ENCODE data around the gene MED12L.

MED12L gene

DNA sequence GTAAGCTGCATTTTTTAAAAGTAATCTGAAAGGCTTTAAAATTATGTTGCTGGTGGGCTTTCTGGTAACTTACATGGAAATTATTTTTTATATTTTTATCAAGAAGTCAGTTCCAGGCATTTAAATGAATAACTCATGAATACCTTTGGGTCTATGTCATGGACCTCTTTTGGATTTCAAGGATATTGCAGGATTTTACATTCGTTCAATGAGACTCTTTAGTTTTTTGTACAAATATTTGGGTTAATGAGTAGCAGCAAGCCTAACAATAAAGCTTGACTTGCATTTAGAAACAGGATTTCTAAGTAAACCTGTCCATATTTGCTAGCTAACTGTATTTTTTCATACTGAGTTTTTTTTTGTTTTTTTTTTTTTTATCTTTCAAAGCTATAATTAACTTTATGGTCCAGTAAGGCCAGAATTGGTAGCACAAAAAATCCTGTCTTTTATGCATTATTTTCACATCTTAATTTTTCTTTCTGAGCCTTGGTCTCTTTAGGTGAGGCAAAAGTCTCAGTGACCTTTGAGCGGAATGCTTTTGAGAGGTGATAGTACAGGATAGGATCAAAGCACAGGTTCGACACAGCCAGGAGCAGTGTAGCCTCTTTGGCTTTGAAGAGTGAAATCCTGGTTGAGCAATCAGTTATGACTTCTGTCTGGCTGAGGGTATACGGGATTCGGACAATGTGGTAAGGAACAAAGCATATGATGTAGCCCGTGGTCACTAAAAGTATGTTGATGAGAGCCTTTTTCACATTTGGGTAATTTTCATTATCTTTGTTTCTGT lies 112.7 kb downstream of the MED12L start:
- no peak overlapping the region for H3K4me3 ChIP-seq (ENCODE audit: low read depth, low read length)
- DNase-seq (ENCODE audit: low read depth), result no peak
- TF ChIP-seq, protein P1, sequence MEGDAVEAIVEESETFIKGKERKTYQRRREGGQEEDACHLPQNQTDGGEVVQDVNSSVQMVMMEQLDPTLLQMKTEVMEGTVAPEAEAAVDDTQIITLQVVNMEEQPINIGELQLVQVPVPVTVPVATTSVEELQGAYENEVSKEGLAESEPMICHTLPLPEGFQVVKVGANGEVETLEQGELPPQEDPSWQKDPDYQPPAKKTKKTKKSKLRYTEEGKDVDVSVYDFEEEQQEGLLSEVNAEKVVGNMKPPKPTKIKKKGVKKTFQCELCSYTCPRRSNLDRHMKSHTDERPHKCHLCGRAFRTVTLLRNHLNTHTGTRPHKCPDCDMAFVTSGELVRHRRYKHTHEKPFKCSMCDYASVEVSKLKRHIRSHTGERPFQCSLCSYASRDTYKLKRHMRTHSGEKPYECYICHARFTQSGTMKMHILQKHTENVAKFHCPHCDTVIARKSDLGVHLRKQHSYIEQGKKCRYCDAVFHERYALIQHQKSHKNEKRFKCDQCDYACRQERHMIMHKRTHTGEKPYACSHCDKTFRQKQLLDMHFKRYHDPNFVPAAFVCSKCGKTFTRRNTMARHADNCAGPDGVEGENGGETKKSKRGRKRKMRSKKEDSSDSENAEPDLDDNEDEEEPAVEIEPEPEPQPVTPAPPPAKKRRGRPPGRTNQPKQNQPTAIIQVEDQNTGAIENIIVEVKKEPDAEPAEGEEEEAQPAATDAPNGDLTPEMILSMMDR (conservative IDR thresholded peaks at IDR 0.05; ENCODE audit: low read depth, low read length), result no peak

DNA sequence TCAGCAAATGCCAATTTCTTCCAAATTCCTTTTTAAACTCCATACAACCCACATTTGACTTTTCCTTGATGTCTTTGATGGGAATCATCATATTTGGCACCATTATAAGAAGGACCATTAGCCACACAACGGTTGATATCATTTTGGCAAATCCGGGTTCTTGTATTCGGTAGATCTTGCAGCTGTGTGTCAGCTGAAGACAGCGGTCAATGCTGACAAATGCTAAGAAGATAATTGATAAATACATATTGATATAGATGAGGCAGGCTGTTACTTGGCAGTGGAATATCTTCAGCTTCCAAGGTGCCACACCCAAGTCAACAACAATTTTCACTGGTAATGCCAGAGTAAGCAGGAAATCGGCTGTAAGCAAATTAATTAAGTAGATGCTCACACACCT lies 113.4 kb downstream of the MED12L start:
- no peak for DNase-seq (ENCODE audit: low read depth)
- H3K4me3 ChIP-seq (ENCODE audit: low read depth, low read length), result no peak overlapping the region
- TF ChIP-seq, protein P1 (conservative IDR thresholded peaks at IDR 0.05; ENCODE audit: low read depth, low read length), result no peak

DNA sequence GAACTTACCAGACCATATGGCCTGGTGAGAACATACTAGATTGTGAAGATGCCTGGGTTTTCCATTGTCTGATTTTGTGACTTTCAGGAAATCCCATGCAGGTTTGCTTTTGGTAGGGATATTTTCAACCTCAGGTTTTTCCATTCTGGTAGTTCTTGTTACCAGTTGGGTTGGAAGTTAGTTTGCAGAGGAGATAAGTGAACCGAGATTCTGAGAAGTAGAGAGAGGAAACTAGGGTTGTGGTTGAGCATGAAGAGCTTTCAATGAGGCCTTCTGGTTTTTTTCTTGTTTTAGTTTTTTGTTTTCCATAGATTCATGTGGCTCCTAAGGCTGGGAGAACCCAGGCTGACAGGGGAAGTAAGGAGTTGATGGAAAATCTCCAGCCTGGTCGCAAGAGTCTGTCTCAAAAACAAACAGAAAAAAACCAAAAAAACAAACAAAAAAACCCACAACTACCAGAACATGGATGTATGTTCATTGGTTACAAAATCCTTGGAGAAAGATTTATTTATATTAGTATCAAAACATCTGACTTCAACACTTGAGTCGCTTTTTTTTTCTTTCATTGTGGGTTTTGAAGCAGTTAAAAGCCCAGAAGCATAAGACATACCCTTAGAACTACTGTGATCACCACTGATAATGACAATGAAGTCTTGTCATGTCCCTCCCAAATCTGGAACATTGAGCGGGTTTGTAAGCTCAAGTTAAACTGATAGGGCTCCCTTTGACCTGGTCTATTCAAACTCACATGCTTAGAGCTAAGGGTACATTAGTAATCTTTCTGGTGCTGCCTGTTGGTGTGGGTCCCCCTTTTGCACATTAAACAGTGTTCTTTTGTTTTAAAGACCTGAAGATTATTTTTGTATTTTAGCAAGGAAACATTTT lies 114.3 kb downstream of the MED12L start:
- TF ChIP-seq, protein P1 (conservative IDR thresholded peaks at IDR 0.05; ENCODE audit: low read depth, low read length), result no peak
- H3K4me3 ChIP-seq (ENCODE audit: low read depth, low read length), result no peak overlapping the region
- no peak for DNase-seq (ENCODE audit: low read depth)

DNA sequence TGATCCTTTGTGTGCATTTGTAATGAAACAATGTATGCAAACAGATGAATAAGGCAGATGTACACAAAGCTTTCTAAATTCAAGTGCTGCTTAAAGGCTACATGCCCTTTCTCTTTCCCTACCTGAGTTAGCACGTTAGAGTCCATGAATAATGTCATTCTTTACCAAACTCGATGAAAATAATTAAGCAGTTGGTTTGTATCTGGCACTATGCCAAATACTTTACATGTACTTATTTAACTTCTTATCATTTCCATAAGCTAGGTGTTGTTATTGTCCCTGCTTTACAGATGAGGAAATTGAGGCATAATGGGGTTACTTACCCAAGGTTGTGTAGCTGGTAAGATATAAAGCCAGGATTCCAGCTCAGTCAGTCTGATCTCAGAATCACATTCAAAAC lies 115.1 kb downstream of the MED12L start:
- TF ChIP-seq, protein P1 (conservative IDR thresholded peaks at IDR 0.05; ENCODE audit: low read depth, low read length), result no peak
- H3K4me3 ChIP-seq (ENCODE audit: low read depth, low read length), result no peak overlapping the region
- DNase-seq (ENCODE audit: low read depth), result no peak

DNA sequence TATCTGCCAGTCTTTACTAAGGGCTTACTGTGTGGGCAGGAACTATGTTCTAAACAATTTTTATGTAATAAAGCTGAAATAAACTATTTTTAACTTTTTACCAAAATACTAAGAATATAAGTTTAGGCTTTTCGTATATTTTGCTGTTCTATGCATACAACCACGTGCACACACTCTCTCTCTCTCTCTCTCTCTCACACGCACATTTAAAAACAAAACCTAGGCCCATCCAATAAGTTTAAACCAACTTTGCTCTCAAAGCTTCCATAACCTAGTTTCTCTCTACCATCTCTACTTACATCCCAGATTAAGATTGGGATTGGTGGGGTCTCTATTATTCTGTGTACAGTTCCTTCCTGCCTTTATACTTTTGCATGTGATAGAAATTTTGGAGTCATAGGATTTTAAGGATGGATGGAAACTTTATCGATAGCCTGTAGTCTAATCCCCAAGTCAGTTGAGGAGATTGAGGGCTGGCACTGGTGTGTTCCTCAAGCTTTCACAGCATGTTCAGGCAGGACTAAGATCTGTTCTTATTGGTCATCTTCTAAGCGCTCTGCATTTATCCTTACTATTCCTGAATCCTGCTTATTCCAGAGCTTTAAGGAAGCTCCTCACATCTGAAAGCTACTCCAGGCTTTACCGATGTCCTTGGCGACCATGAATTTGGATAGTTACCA lies 115.7 kb downstream of the MED12L start:
- TF ChIP-seq, protein P1 (conservative IDR thresholded peaks at IDR 0.05; ENCODE audit: low read depth, low read length), result no peak

DNA sequence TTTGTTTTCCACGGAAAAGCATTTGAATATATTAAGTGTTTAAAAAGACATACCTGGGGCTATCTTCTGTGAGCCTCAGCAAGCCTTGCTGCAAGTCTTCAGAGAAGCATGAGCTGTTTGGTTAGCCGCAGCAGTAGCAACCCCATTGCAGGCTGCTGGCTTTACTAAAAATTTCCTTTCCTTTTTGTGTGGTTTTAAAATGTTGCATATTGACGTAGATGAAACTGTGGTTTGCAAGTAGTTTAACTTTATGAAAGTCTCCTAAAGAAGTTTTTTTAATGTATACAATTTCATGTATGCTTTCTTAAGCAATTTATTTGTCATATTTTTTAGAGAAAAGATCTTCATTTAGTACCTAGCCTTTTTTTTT lies 117.6 kb downstream of the MED12L start, which contains the start of gene GPR171:
GPR171 (minus strand) TSS at position 166 of the 370 bp plus-strand sequence. CDS start 3,830 bp downstream, outside the sequence.
- TF ChIP-seq, protein P1 (conservative IDR thresholded peaks at IDR 0.05; ENCODE audit: low read depth, low read length), result no peak
- no peak for DNase-seq (ENCODE audit: low read depth)
- H3K4me3 ChIP-seq (ENCODE audit: low read depth, low read length), result no peak within 1 kb of the TSS

More for the DNA sequence above, 115.7 kb downstream of the MED12L start:
- no peak overlapping the region for H3K4me3 ChIP-seq (ENCODE audit: low read depth, low read length)
- no peak for DNase-seq (ENCODE audit: low read depth)

All from choroid plexus epithelial cell (primary cell).